Uterus (tissue), 4 donors: ENCODE measurements around the gene CYP2B6. TPM values are rescaled to one million over a fixed set of nuclear protein-coding genes. Genes with fewer than 3 reads are reported as not detected.
"Not testable (repeated sequence)": the region's sequence is repeated elsewhere in the genome, so short reads cannot be mapped to it uniquely, and the experiment has no call there.

Experiments used
- DNase-seq, 2 donors: peaks; one replicate each; pipeline ENCODE4 v3.0.0-alpha.2; 2019 to 2020
- H3K27ac ChIP-seq, 2 donors: fragments of 200-600 bp; sonication (generic); 1 replicate in 1 of 2; 2 replicates in 1 of 2; pipeline ENCODE4 v1.5.1; 2016 to 2018
- H3K27me3 ChIP-seq, 2 donors: fragments of 200-600 bp; sonication (generic); one replicate each; pipeline ENCODE4 v1.5.1; 2018 to 2019; ENCODE audit warnings: control low read depth in 1 of 2
- H3K36me3 ChIP-seq, 2 donors: fragments of 200-600 bp; sonication (generic); one replicate each; pipeline ENCODE4 v1.5.1; 2019; ENCODE audit warnings: control low read depth in 1 of 2
- H3K4me1 ChIP-seq, 2 donors: fragments of 200-600 bp; sonication (generic); one replicate each; pipeline ENCODE4 v1.5.1; 2018 to 2019; ENCODE audit warnings: control low read depth in 1 of 2
- H3K4me3 ChIP-seq, 2 donors: fragments of 200-600 bp; sonication (generic); 1 replicate in 1 of 2; 2 replicates in 1 of 2; pipeline ENCODE4 v1.5.1; 2018 to 2019; ENCODE audit warnings: mild to moderate bottlenecking in 1 of 2
- H3K9me3 ChIP-seq, 2 donors: fragments of 200-600 bp; sonication (generic); one replicate each; pipeline ENCODE4 v1.5.1; 2019; ENCODE audit warnings: control low read depth in 1 of 2
- CTCF ChIP-seq, 4 experiments: fragments of 200-600 bp in 2 of 4; fragments of 450-650 bp in 2 of 4; sonication (generic) in 2 of 4; IDR thresholded peaks; one replicate each; pipeline ENCODE4 v1.5.1; 2016 to 2019; ENCODE audit warnings: antibody characterized with exemption in 4 of 4, mild to moderate bottlenecking in 2 of 4, moderate library complexity in 1 of 4
- POLR2A ChIP-seq, 2 donors: fragments of 450-650 bp; IDR thresholded peaks; one replicate each; pipeline ENCODE4 v1.6.1; 2016; ENCODE audit warnings: antibody characterized with exemption in 2 of 2, mild to moderate bottlenecking in 1 of 2, moderate library complexity in 1 of 2
- intact Hi-C: fragments of 100-400 bp; cut with DNase I; formaldehyde crosslinking; loops from one replicate; pipeline ENCODE4 v1.15.1; 2023; ENCODE audit warnings: low total_unique reads
- total RNA-seq, 4 donors: library from RNA; depleted of rRNA in 3 of 4; stranded (reverse); fragments of >200 nt in 3 of 4; gene quantifications; one replicate each; pipeline versions ENCODE4 v1.1.0 to v1.2.4, GENCODE V29; 2014 to 2023
- donor health status: DM: yes; HTN: yes; CAD: no.

The CYP2B6 gene
- total RNA-seq, 4 donors from 2014 or later: not detected

- no peaks in the 10 kb centered on the region for H3K36me3 ChIP-seq
- H3K4me3 ChIP-seq: no peak overlapping the region
- no peak overlapping the region for H3K27ac ChIP-seq
- H3K27me3 ChIP-seq: no peaks in the 10 kb centered on the region
- H3K9me3 ChIP-seq: no peaks in the 10 kb centered on the region
- intact Hi-C loops: no loop called here
- DNase-seq: no peak
- no peaks in the 10 kb centered on the region for H3K4me1 ChIP-seq
- TF ChIP-seq CTCF (IDR thresholded peaks at IDR 0.05) (no peak), POLR2A (IDR thresholded peaks at IDR 0.05) (no peak)
Observed at GRCh38 chr19:40989453-40989852, 1.6 kb upstream of the CYP2B6 start.

GRCh38 chr19:40995355-40995754, 4.3 kb downstream of the CYP2B6 start:
- no peaks in the 10 kb centered on the region for H3K4me1 ChIP-seq
- TF ChIP-seq POLR2A (IDR thresholded peaks at IDR 0.05): no peak
- no peak for TF ChIP-seq CTCF (IDR thresholded peaks at IDR 0.05)
- no peaks in the 10 kb centered on the region for H3K36me3 ChIP-seq
- intact Hi-C loops: no loop called here
- no peaks in the 10 kb centered on the region for H3K27me3 ChIP-seq
- no peak overlapping the region for H3K27ac ChIP-seq
- H3K4me3 ChIP-seq: no peak overlapping the region
- H3K9me3 ChIP-seq: no peaks in the 10 kb centered on the region
- DNase-seq: no peak

- H3K36me3 ChIP-seq, DNase-seq, H3K4me3 ChIP-seq, H3K27me3 ChIP-seq, H3K27ac ChIP-seq, H3K9me3 ChIP-seq, H3K4me1 ChIP-seq, intact Hi-C loops: not testable (repeated sequence)
Observed at GRCh38 chr19:40999018-40999417, 7.9 kb downstream of the CYP2B6 start.

GRCh38 chr19:41000310-41000737, 9.2 kb downstream of the CYP2B6 start:
- Histone ChIP-seq H3K27me3 (no peaks in the 10 kb centered on the region), H3K9me3 (no peaks in the 10 kb centered on the region), H3K36me3 (no peaks in the 10 kb centered on the region), H3K27ac (no peak overlapping the region), H3K4me1 (no peaks in the 10 kb centered on the region), H3K4me3 (no peak overlapping the region)
- intact Hi-C loops: no loop called here
- no peak for DNase-seq
- TF ChIP-seq POLR2A (IDR thresholded peaks at IDR 0.05): no peak
- no peak for TF ChIP-seq CTCF (IDR thresholded peaks at IDR 0.05)

- H3K4me3 ChIP-seq: no peak overlapping the region
- H3K27me3 ChIP-seq: no peaks in the 10 kb centered on the region
- intact Hi-C loops: no loop called here
- H3K4me1 ChIP-seq: no peaks in the 10 kb centered on the region
- TF ChIP-seq CTCF (IDR thresholded peaks at IDR 0.05) (no peak), POLR2A (IDR thresholded peaks at IDR 0.05) (no peak)
- no peaks in the 10 kb centered on the region for H3K36me3 ChIP-seq
- H3K27ac ChIP-seq: no peak overlapping the region
- no peak for DNase-seq
- no peaks in the 10 kb centered on the region for H3K9me3 ChIP-seq
Observed at GRCh38 chr19:41001243-41001971, 10.3 kb downstream of the CYP2B6 start.

GRCh38 chr19:41003656-41004055, 12.6 kb downstream of the CYP2B6 start:
- DNase-seq, H3K9me3 ChIP-seq, H3K27me3 ChIP-seq, H3K27ac ChIP-seq, intact Hi-C loops, H3K36me3 ChIP-seq, H3K4me1 ChIP-seq, H3K4me3 ChIP-seq: not testable (repeated sequence)
